NCI-H1092 (cell line): Measurements from ENCODE around the gene MARK3.
"Not testable (repeated sequence)": the region's sequence is repeated elsewhere in the genome, so short reads cannot be mapped to it uniquely, and the experiment has no call there.

Experiments
- DNase-seq: peaks from one replicate; lab custom pipeline; 2025; lab: John Stamatoyannopoulos, UW

MARK3 gene

GRCh38 chr14:103492156-103492925, 107.1 kb downstream of the MARK3 start:
- DNase-seq: no peak

GRCh38 chr14:103495854-103496253, 110.6 kb downstream of the MARK3 start:
- no peak for DNase-seq

GRCh38 chr14:103496776-103497175, 111.6 kb downstream of the MARK3 start:
- no peak for DNase-seq

GRCh38 chr14:103499709-103500108, 114.5 kb downstream of the MARK3 start:
- no peak for DNase-seq

- peak; percentile 63 for DNase-seq
Measured at GRCh38 chr14:103500148-103500990, 115.2 kb downstream of the MARK3 start.

- DNase-seq: no peak
Measured at GRCh38 chr14:103501041-103501870, 116.0 kb downstream of the MARK3 start.

GRCh38 chr14:103501921-103502669, 116.9 kb downstream of the MARK3 start:
- no peak for DNase-seq

- DNase-seq: no peak
Measured at GRCh38 chr14:103502877-103503276, 117.7 kb downstream of the MARK3 start.

- no peak for DNase-seq
Measured at GRCh38 chr14:103503296-103503695, 118.1 kb downstream of the MARK3 start.

GRCh38 chr14:103504991-103505565, 119.9 kb downstream of the MARK3 start:
- no peak for DNase-seq

- DNase-seq: no peak
Measured at GRCh38 chr14:103507751-103508150, 122.5 kb downstream of the MARK3 start.

- no peak for DNase-seq
Measured at GRCh38 chr14:103508521-103509329, 123.5 kb downstream of the MARK3 start.

GRCh38 chr14:103509864-103510723, 124.9 kb downstream of the MARK3 start:
- no peak for DNase-seq

- DNase-seq: no peak
Measured at GRCh38 chr14:103510724-103511693, 125.8 kb downstream of the MARK3 start.

GRCh38 chr14:103512180-103512579, 127.0 kb downstream of the MARK3 start:
- not testable (repeated sequence) for DNase-seq

GRCh38 chr14:103512701-103513611, 127.7 kb downstream of the MARK3 start:
- DNase-seq: peak; percentile 62
